Stomach (tissue), 9 donors: ENCODE measurements around the gene ANO7. TPM values are rescaled to one million over a fixed set of nuclear protein-coding genes. Genes with fewer than 3 reads are reported as not detected.
A peak's percentile ranks its signal among the peaks of the same experiment; 100 is the strongest.

ENCODE experiments used
- DNase-seq, 2 donors: peaks; one replicate each; pipeline versions ENCODE4 v3.0.0 to v3.0.0-alpha.2; 2013 to 2019
- H3K27ac ChIP-seq, 5 donors: fragments of 200-600 bp in 4 of 5; sonication (generic) in 4 of 5; one replicate each; pipeline ENCODE4 v1.5.1; 2013 to 2019; ENCODE audit warnings: mild to moderate bottlenecking in 1 of 5, moderate library complexity in 1 of 5
- H3K27me3 ChIP-seq, 3 donors: fragments of 200-600 bp; sonication (generic); one replicate each; pipeline ENCODE4 v1.5.1; 2017 to 2019; ENCODE audit warnings: mixed run types in 1 of 3
- H3K36me3 ChIP-seq, 4 donors: fragments of 200-600 bp; sonication (generic); 1 replicate in 3 of 4; 2 replicates in 1 of 4; pipeline ENCODE4 v1.5.1; 2016 to 2019
- H3K4me1 ChIP-seq, 4 donors: fragments of 200-600 bp; sonication (generic); one replicate each; pipeline ENCODE4 v1.5.1; 2016 to 2019
- H3K4me3 ChIP-seq, 4 donors: fragments of 200-600 bp; sonication (generic) in 3 of 4; one replicate each; pipeline ENCODE4 v1.5.1; 2016 to 2019; ENCODE audit warnings: mild to moderate bottlenecking in 1 of 4
- H3K9me3 ChIP-seq, 4 donors: fragments of 200-600 bp; sonication (generic); one replicate each; pipeline ENCODE4 v1.5.1; 2016 to 2019
- EP300 ChIP-seq: sonication (generic); formaldehyde crosslinking; IDR thresholded peaks from one replicate; pipeline ENCODE4 v1.6.1; 2017; ENCODE audit warnings: antibody characterized with exemption
- POLR2A ChIP-seq, 4 donors: fragments of 450-650 bp; IDR thresholded peaks; one replicate each; pipeline ENCODE4 v1.6.1; 2016; ENCODE audit warnings: antibody characterized with exemption in 4 of 4, control low read depth in 2 of 4, mild to moderate bottlenecking in 1 of 4, moderate library complexity in 1 of 4
- POLR2AphosphoS5 ChIP-seq, 3 donors: sonication (generic); formaldehyde crosslinking; IDR thresholded peaks; one replicate each; pipeline ENCODE4 v1.6.1; 2016; ENCODE audit warnings: antibody characterized with exemption in 3 of 3
- WGBS, 5 donors: extraction: QIAGEN DNeasy Blood & Tissue Kit in 3 of 5; methylation state at CpG; one replicate each; pipeline versions ENCODE4 v1.1.5 to v1.1.7; 2013 to 2018; 5-methylcytosine and 5-hydroxymethylcytosine counted together
- intact Hi-C: fragments of 100-400 bp; cut with DNase I; formaldehyde crosslinking; loops from one replicate; pipeline ENCODE4 v1.15.1; 2023; ENCODE audit warnings: low total_unique reads
- polyA plus RNA-seq, 3 donors: library from polyadenylated mRNA; stranded (reverse); fragments of 200-250 nt; gene quantifications; one replicate each; pipeline ENCODE4 v1.2.3, GENCODE V29; 2013
- total RNA-seq, 5 donors: library from RNA; depleted of rRNA; stranded (reverse); fragments of >200 nt; gene quantifications; one replicate each; pipeline versions ENCODE4 v1.1.0 to v1.2.3, GENCODE V29; 2014 to 2016
- TF ChIP-seq, protein P1 (sequence below), 7 experiments: fragments of 450-650 bp in 4 of 7; fragments of 200-600 bp in 3 of 7; sonication (generic) in 3 of 7; IDR thresholded peaks; one replicate each; pipeline ENCODE4 v1.5.1; 2016 to 2019; ENCODE audit warnings: antibody characterized with exemption in 7 of 7, control low read depth in 2 of 7, mild to moderate bottlenecking in 1 of 7
- donor health status: healthy with polysubstance abuse.
- donor health status: Bipolar disorder and iron deficiency.
- donor health status: healthy.

Gene ANO7
- total and polyA plus RNA-seq, 8 donors: 0.48 to 138 (median 5.6) TPM

DNA sequence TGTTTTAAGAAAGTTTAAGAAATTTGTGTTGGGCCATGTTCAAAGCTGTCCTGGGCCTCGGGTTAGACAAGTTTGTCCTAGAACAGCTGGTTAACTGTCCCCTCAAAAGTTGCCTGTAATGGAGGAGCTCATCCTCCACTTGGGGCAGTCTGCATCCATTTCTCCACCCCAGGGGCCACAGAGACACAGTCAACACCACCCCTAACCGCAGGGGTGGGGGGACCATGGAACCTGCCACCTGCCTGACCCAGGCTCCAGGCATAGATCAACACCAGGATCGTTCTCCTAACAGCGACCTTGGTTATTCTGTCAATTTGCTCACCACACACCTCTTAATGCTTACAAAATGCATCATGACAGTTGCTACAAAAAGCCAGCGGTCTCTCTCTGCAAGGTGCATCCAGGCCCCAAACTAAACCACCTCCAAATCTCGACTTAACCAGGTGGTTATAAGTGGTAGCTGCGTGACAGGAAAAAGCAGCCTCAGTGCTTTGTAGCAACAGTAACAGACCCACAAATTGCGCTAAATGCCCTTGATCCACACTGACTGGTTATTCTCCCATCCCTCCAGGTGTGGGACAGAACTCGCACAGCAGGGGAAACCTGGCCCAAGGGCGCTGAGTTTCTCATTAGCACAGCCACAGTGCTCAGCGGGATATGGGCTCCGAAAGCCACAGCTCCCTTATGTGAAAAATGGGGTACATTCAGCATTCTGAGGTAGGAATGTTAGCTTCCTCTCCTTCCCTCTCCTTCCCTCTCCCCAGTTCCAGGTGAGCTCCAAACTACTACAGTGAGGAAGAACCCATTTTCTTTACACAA is 79.0 kb downstream of the ANO7 start:
- H3K27ac ChIP-seq: no peak overlapping the region
- H3K4me1 ChIP-seq: peaks cover 25 to 53% (median 37%) of the 10 kb centered on the region in 4 donors
- H3K9me3 ChIP-seq: no peaks in the 10 kb centered on the region
- no peak for DNase-seq
- peaks cover 41 to 66% (median 62%) of the 10 kb centered on the region in 4 donors for H3K36me3 ChIP-seq
- no peaks in the 10 kb centered on the region for H3K27me3 ChIP-seq
- intact Hi-C loops: no loop called here
- 62 to 81% (median 69%) methylated on average over 12 of the region's 12 CpGs for WGBS, 5 donors
- TF ChIP-seq, protein P1, sequence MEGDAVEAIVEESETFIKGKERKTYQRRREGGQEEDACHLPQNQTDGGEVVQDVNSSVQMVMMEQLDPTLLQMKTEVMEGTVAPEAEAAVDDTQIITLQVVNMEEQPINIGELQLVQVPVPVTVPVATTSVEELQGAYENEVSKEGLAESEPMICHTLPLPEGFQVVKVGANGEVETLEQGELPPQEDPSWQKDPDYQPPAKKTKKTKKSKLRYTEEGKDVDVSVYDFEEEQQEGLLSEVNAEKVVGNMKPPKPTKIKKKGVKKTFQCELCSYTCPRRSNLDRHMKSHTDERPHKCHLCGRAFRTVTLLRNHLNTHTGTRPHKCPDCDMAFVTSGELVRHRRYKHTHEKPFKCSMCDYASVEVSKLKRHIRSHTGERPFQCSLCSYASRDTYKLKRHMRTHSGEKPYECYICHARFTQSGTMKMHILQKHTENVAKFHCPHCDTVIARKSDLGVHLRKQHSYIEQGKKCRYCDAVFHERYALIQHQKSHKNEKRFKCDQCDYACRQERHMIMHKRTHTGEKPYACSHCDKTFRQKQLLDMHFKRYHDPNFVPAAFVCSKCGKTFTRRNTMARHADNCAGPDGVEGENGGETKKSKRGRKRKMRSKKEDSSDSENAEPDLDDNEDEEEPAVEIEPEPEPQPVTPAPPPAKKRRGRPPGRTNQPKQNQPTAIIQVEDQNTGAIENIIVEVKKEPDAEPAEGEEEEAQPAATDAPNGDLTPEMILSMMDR (IDR thresholded peaks at IDR 0.05): no peak
- TF ChIP-seq POLR2AphosphoS5 (IDR thresholded peaks at IDR 0.05) (no peak), EP300 (no peak), POLR2A (IDR thresholded peaks at IDR 0.05) (no peak)
- no peak overlapping the region for H3K4me3 ChIP-seq

DNA sequence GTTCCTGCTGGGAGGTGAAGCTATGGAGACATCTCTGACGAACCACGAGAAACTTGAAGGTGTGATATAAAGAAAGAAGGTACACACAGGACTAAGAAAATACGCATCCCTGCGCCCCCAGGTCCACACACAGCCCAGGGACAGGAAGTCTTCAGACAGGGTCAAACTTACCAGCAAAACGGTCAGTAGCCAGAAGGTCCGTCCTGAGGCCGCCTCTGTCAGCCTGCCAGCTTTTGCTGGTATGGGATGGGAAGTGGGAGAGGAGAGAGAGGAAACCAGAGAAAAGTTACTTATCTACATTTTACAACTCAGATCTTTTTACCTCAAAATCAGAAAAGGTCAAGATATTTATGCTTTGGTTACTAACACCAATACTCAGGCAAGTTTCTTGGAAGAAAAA is 79.8 kb downstream of the ANO7 start:
- no peaks in the 10 kb centered on the region for H3K27me3 ChIP-seq
- H3K9me3 ChIP-seq: no peaks in the 10 kb centered on the region
- peaks cover 25 to 59% (median 42%) of the 10 kb centered on the region in 4 donors for H3K4me1 ChIP-seq
- TF ChIP-seq, protein P1 (IDR thresholded peaks at IDR 0.05): no peak
- TF ChIP-seq POLR2AphosphoS5 (IDR thresholded peaks at IDR 0.05): no peak
- H3K36me3 ChIP-seq: peaks cover 33 to 58% (median 53%) of the 10 kb centered on the region in 4 donors
- 39 to 71% (median 47%) methylated on average over 7 of the region's 7 CpGs for WGBS, 5 donors
- no peak overlapping the region for H3K27ac ChIP-seq
- DNase-seq: no peak
- H3K4me3 ChIP-seq: no peak overlapping the region
- intact Hi-C loops: no loop called here

DNA sequence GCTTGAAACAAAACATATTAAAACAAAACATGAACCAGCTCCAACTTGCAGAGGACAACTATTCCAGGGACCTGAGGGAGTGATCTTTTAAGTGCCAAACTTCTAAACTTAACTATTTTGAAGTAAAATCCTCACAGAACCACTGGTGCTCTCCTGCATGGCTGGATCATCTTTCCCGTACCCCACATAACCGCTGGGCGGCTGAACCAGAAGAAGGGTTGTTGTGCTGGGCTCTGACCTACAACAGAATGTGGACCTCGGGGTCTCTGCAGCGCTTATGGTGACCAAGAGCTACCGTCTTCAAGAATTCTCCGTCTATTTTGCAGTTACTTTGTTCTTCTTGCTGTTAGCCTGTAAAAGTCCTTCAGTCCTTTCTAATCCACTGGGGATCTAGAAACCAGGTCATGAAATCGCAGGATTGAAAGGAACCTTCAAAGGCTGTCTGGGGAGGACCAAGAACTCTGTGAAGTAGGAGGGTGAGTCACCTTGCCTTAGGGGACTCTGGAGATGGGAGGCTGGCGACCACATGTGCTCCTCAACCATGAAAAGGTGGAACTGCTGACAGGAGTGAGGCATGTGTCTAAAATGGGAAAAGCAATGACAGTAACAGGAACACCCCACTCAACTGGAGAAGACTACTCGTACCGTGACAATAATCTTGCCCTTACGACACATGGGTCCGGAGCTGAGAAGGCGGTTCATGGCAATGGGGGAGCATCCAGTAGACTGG is 80.4 kb downstream of the ANO7 start:
- no peaks in the 10 kb centered on the region for H3K27me3 ChIP-seq
- DNase-seq: no peak
- WGBS, 5 donors: 66 to 79% (median 73%) methylated on average over 14 of the region's 14 CpGs
- H3K36me3 ChIP-seq: peaks cover 27 to 52% (median 47%) of the 10 kb centered on the region in 4 donors
- H3K4me1 ChIP-seq: peaks cover 25 to 65% (median 48%) of the 10 kb centered on the region in 4 donors
- H3K9me3 ChIP-seq: no peaks in the 10 kb centered on the region
- intact Hi-C loops: no loop called here
- H3K27ac ChIP-seq: peak overlapping the region in 1 of 5 donors; percentile 8
- TF ChIP-seq POLR2AphosphoS5 (IDR thresholded peaks at IDR 0.05): no peak
- TF ChIP-seq, protein P1 (IDR thresholded peaks at IDR 0.05): no peak
- no peak for TF ChIP-seq EP300
- TF ChIP-seq POLR2A (IDR thresholded peaks at IDR 0.05): no peak
- H3K4me3 ChIP-seq: no peak overlapping the region

DNA sequence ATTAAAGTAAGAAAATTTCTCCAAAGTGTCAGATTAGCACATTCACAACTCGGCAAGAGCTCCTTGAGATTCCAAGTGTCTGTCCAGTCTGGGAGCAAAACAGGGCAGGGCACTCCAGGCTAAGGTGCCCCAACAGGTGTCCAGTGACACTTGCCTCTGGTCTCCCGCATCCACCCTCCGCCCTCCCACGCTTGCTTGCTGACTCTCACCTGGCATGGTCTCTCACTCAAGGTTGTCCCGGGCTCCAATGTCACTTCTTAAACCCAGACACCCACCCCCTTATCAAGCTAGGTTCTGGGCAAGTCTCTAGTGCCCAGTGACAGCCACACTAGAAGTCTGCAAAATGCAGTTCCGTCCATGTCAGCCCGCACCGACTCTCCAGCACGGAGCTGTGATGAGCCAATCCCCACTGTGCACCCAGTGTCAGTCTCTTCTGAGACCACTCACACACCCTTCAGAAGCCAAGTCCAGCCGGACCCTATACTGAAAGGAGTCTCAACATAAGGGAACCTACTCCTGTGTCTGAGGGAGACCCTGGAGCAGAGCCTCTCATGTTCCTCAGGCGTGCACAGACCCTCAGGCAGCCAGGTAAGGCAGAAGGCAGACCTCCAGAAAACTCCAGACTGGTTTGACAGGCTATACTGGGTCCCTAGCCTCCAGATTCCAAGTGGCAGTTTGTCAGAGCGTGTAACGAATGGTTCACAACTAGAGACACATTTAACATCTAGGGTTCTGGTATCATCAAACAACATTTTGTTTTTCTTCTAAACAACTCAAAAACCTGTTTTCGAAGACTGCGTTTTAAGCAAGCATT is 81.4 kb downstream of the ANO7 start:
- Histone ChIP-seq H3K36me3 (peaks cover 18 to 42% (median 37%) of the 10 kb centered on the region in 4 donors), H3K27ac (peak overlapping the region in 3 of 5 donors; percentile 3 to 98 (median 97)), H3K27me3 (no peaks in the 10 kb centered on the region), H3K4me3 (peak overlapping the region; percentile 95 to 98 (median 97)), H3K4me1 (peaks cover 25 to 74% (median 55%) of the 10 kb centered on the region in 4 donors), H3K9me3 (no peaks in the 10 kb centered on the region)
- intact Hi-C loops: no loop called here
- WGBS, 5 donors: 33 to 69% (median 56%) methylated on average over 13 to 15 of the region's 15 CpGs
- peak in 1 of 2 donors; percentile 38 for DNase-seq
- no peak for TF ChIP-seq POLR2A (IDR thresholded peaks at IDR 0.05)
- no peak for TF ChIP-seq POLR2AphosphoS5 (IDR thresholded peaks at IDR 0.05)
- TF ChIP-seq, protein P1 (IDR thresholded peaks at IDR 0.05): no peak
- no peak for TF ChIP-seq EP300
